H1 (cell line): Measurements from ENCODE around the gene MBNL1. TPM values are rescaled to one million over a fixed set of nuclear protein-coding genes. Genes with fewer than 3 reads are reported as not detected.

Experiments
- CTCF ChIA-PET: fragments of 300-600 bp; sonication (Branson Sonifier 250); formaldehyde crosslinking; loops from one replicate; lab custom pipeline; 2021; ENCODE audit not compliant: partially characterized antibody; lab: Charles Lee
- POLR2A ChIA-PET: fragments of 300-600 bp; sonication (Branson Sonifier 250); formaldehyde crosslinking; loops from one replicate; lab custom pipeline; 2021; ENCODE audit warnings: inconsistent platforms; ENCODE audit not compliant: partially characterized antibody; lab: Charles Lee
- DNase-seq, 2 experiments: peaks; one replicate each; pipeline versions ENCODE4 v3.0.0 to v3.0.0-alpha.2; 2010 to 2022; ENCODE audit warnings: low spot score in 2 of 2, low read depth in 1 of 2, mixed read lengths in 1 of 2
- FAIRE-seq: peaks from 2 replicates; lab custom pipeline; 2011; peaks lifted over from hg19 to GRCh38; lab: Jason Lieb, UNC
- H2AFZ ChIP-seq: 2 replicates; pipeline ENCODE4 v1.8.1; 2012; ENCODE audit warnings: low read length, inconsistent platforms
- H2AK5ac ChIP-seq: 2 replicates; pipeline ENCODE4 v1.6.1; 2013; ENCODE audit warnings: low read depth, low read length
- H2BK120ac ChIP-seq: replicated peaks from 2 replicates; pipeline ENCODE3; 2013; ENCODE audit warnings: low read depth, low read length, inconsistent platforms
- H2BK12ac ChIP-seq: 2 replicates; pipeline ENCODE4 v1.6.1; 2013; ENCODE audit warnings: low read depth, low read length
- H2BK15ac ChIP-seq: 2 replicates; pipeline ENCODE4 v1.6.1; 2013; ENCODE audit warnings: low read length
- H2BK20ac ChIP-seq: 2 replicates; pipeline ENCODE4 v1.6.1; 2013; ENCODE audit warnings: low read length
- H2BK5ac ChIP-seq: 2 replicates; pipeline ENCODE4 v1.6.1; 2013; ENCODE audit warnings: low read depth, low read length
- H3K14ac ChIP-seq: 2 replicates; pipeline ENCODE4 v1.6.1; 2013; ENCODE audit warnings: inconsistent platforms; ENCODE audit not compliant: insufficient read length
- H3K18ac ChIP-seq: 2 replicates; pipeline ENCODE4 v1.6.1; 2013; ENCODE audit warnings: low read length; ENCODE audit errors: extremely low read depth
- H3K23ac ChIP-seq: 2 replicates; pipeline ENCODE4 v1.6.1; 2013; ENCODE audit warnings: inconsistent platforms; ENCODE audit not compliant: insufficient read length
- H3K23me2 ChIP-seq: 2 replicates; pipeline ENCODE4 v1.6.1; 2013; ENCODE audit warnings: low read depth, low read length
- H3K27ac ChIP-seq: 2 replicates; pipeline ENCODE4 v1.6.1; 2011; ENCODE audit warnings: low read depth, low read length, inconsistent platforms
- H3K27me3 ChIP-seq, 4 experiments: replicated peaks in 1 of 4; 1 replicate in 1 of 4; 2 replicates in 3 of 4; pipeline versions ENCODE4 v1.6.1 to v1.8.1; 2011 to 2013; ENCODE audit warnings: low read length in 3 of 4, mild to moderate bottlenecking in 3 of 4, inconsistent platforms in 2 of 4, mixed read lengths in 2 of 4, moderate library complexity in 1 of 4; ENCODE audit not compliant: control insufficient read depth in 3 of 4, insufficient read depth in 3 of 4; ENCODE audit errors: extremely low read depth in 1 of 4
- H3K36me3 ChIP-seq, 4 experiments: 2 replicates each; pipeline versions ENCODE4 v1.6.1 to v1.8.1; 2011 to 2013; ENCODE audit warnings: mild to moderate bottlenecking in 4 of 4, low read length in 3 of 4, moderate library complexity in 2 of 4, control low read depth in 1 of 4, inconsistent platforms in 1 of 4; ENCODE audit not compliant: insufficient read depth in 4 of 4, control insufficient read depth in 2 of 4
- H3K4ac ChIP-seq: replicated peaks from 2 replicates; pipeline ENCODE3; 2013; ENCODE audit warnings: low read length, low read depth, mixed read lengths, inconsistent platforms; ENCODE audit not compliant: insufficient read length
- H3K4me1 ChIP-seq, 4 experiments: replicated peaks in 1 of 4; 1 replicate in 1 of 4; 2 replicates in 3 of 4; pipeline versions ENCODE4 v1.6.1 to v1.8.1; 2011 to 2013; ENCODE audit warnings: low read length in 3 of 4, inconsistent platforms in 2 of 4, mixed read lengths in 1 of 4; ENCODE audit not compliant: insufficient read depth in 4 of 4, control insufficient read depth in 3 of 4
- H3K4me2 ChIP-seq, 2 experiments: 2 replicates each; pipeline versions ENCODE4 v1.6.1 to v1.8.1; 2011 to 2013; ENCODE audit warnings: low read depth in 2 of 2, low read length in 2 of 2, control low read depth in 1 of 2, inconsistent platforms in 1 of 2, mild to moderate bottlenecking in 1 of 2; ENCODE audit not compliant: insufficient read depth in 1 of 2
- H3K4me3 ChIP-seq, 4 experiments: fragments of 200-600, 300-600 bp in 1 of 4; sonication (generic), shearing (Covaris generic), sonication (Bioruptor Twin) in 1 of 4; 2 replicates each; pipeline versions ENCODE4 v1.5.1 to v1.8.1; 2011 to 2016; ENCODE audit warnings: low read length in 4 of 4, low read depth in 3 of 4, control low read depth in 2 of 4, inconsistent platforms in 2 of 4, mild to moderate bottlenecking in 2 of 4, mixed read lengths in 1 of 4, moderate library complexity in 1 of 4; ENCODE audit not compliant: insufficient read depth in 2 of 4; ENCODE audit errors: extremely low read depth in 1 of 4
- H3K56ac ChIP-seq: replicated peaks from 2 replicates; pipeline ENCODE3; 2013; ENCODE audit warnings: low read depth, mild to moderate bottlenecking, mixed read lengths, low read length, inconsistent platforms; ENCODE audit not compliant: insufficient read length
- H3K79me1 ChIP-seq: 2 replicates; pipeline ENCODE4 v1.6.1; 2013; ENCODE audit warnings: low read depth, low read length, control low read depth
- H3K79me2 ChIP-seq, 2 experiments: 2 replicates each; pipeline versions ENCODE4 v1.6.1 to v1.8.1; 2012 to 2013; ENCODE audit warnings: low read length in 2 of 2, mild to moderate bottlenecking in 2 of 2, inconsistent platforms in 1 of 2; ENCODE audit not compliant: insufficient read depth in 2 of 2, control insufficient read depth in 1 of 2
- H3K9ac ChIP-seq, 4 experiments: replicated peaks in 1 of 4; 1 replicate in 1 of 4; 2 replicates in 3 of 4; pipeline versions ENCODE4 v1.6.1 to v1.8.1; 2011 to 2013; ENCODE audit warnings: low read depth in 3 of 4, low read length in 3 of 4, control low read depth in 2 of 4, mild to moderate bottlenecking in 2 of 4, moderate library complexity in 2 of 4, inconsistent platforms in 1 of 4; ENCODE audit errors: extremely low read depth in 1 of 4
- H3K9me3 ChIP-seq, 2 experiments: 2 replicates each; pipeline versions ENCODE4 v1.6.1 to v1.8.1; 2012 to 2013; ENCODE audit warnings: mild to moderate bottlenecking in 2 of 2, moderate library complexity in 2 of 2, control low read depth in 1 of 2, inconsistent platforms in 1 of 2, low read depth in 1 of 2, low read length in 1 of 2, mixed read lengths in 1 of 2; ENCODE audit not compliant: insufficient read depth in 2 of 2
- H4K20me1 ChIP-seq, 2 experiments: replicated peaks in 1 of 2; 2 replicates each; pipeline versions ENCODE3 to v1.8.1; 2011 to 2013; ENCODE audit warnings: inconsistent platforms in 2 of 2, low read length in 2 of 2, mild to moderate bottlenecking in 1 of 2; ENCODE audit not compliant: insufficient read depth in 2 of 2, control insufficient read depth in 1 of 2
- H4K5ac ChIP-seq: 2 replicates; pipeline ENCODE4 v1.6.1; 2013; ENCODE audit warnings: low read length, low read depth, mixed read lengths, inconsistent platforms; ENCODE audit not compliant: insufficient read length
- H4K8ac ChIP-seq: 2 replicates; pipeline ENCODE4 v1.8.0; 2013; ENCODE audit warnings: mild to moderate bottlenecking, moderate library complexity, low read length, inconsistent platforms; ENCODE audit not compliant: insufficient read depth; ENCODE audit errors: extremely low read depth
- H4K91ac ChIP-seq: replicated peaks from 2 replicates; pipeline ENCODE3; 2013; ENCODE audit warnings: low read length, mixed read lengths, inconsistent platforms; ENCODE audit not compliant: insufficient read length
- CBX5 ChIP-seq: fragments of 300-800, 300-1000 bp; sonication (generic); IDR thresholded peaks from 2 replicates; pipeline ENCODE4 v1.7.1; 2016; ENCODE audit warnings: antibody characterized with exemption, low read length, low read depth
- CBX8 ChIP-seq: fragments of 300-800, 300-1000 bp; sonication (generic); IDR thresholded peaks from 2 replicates; pipeline ENCODE4 v1.7.1; 2016; ENCODE audit warnings: low read depth, low read length, borderline replicate concordance
- EGR1 ChIP-seq: IDR thresholded peaks from 2 replicates; pipeline ENCODE4 v1.6.1; 2011; ENCODE audit warnings: low read depth, low read length, borderline replicate concordance
- GTF2F1 ChIP-seq: IDR thresholded peaks from 2 replicates; pipeline ENCODE4 v1.6.1; 2012; ENCODE audit warnings: low read depth, low read length, improper control_type of control experiment, borderline replicate concordance
- NRF1 ChIP-seq: IDR thresholded peaks from 2 replicates; pipeline ENCODE4 v1.6.1; 2011; ENCODE audit warnings: mild to moderate bottlenecking, low read depth, low read length, improper control_type of control experiment
- RAD21 ChIP-seq, 2 experiments: IDR thresholded peaks in 1 of 2; conservative IDR thresholded peaks in 1 of 2; 2 replicates each; pipeline ENCODE4 v1.6.1; 2011; ENCODE audit warnings: low read depth in 2 of 2, low read length in 2 of 2, improper control_type of control experiment in 1 of 2, inconsistent platforms in 1 of 2, mild to moderate bottlenecking in 1 of 2, moderate library complexity in 1 of 2
- RXRA ChIP-seq: IDR thresholded peaks from 2 replicates; pipeline ENCODE4 v1.6.1; 2011; ENCODE audit warnings: low read depth, mild to moderate bottlenecking, low read length, moderate library complexity; ENCODE audit not compliant: insufficient read depth
- SRF ChIP-seq: IDR thresholded peaks from 2 replicates; pipeline ENCODE4 v1.6.1; 2011; ENCODE audit warnings: mild to moderate bottlenecking, low read depth, low read length, moderate library complexity
- USF2 ChIP-seq: IDR thresholded peaks from 2 replicates; pipeline ENCODE4 v1.6.1; 2011; ENCODE audit warnings: low read length, improper control_type of control experiment
- WGBS, 2 experiments: shearing (Covaris generic) in 1 of 2; methylation state at CpG; one replicate each; pipeline versions ENCODE4 v1.1.6 to v1.1.7; 2013 to 2015; ENCODE audit warnings: low lambda C conversion rate in 2 of 2, mixed read lengths in 2 of 2, inconsistent platforms in 1 of 2, low coverage in 1 of 2, missing lambda C conversion rate in 1 of 2; ENCODE audit not compliant: insufficient replicate concordance in 2 of 2, insufficient coverage in 1 of 2, insufficient read length in 1 of 2; ENCODE audit errors: extremely low coverage in 1 of 2, missing lambda C conversion rate in 1 of 2; 5-methylcytosine and 5-hydroxymethylcytosine counted together
- polyA plus RNA-seq, 7 experiments: library from polyadenylated mRNA; depleted of rRNA in 3 of 7; stranded (reverse) in 5 of 7; unstranded in 2 of 7; fragments of >200 nt in 5 of 7; fragments of 200-250 nt in 2 of 7; gene quantifications; 1 replicate in 5 of 7; 2 replicates in 1 of 7; 4 replicates in 1 of 7; pipeline versions ENCODE4 v1.2.1 to v1.2.3, GENCODE V29; 2011 to 2013; ENCODE audit warnings: missing spikeins in 2 of 7, mixed read lengths in 2 of 7
- total RNA-seq: library from RNA; stranded (reverse); fragmentation: NEBNext Ultra II Directional; extraction: Animal tissue kit (Norgen Biotek cat#: 25700); gene quantifications from 2 replicates; pipeline ENCODE4 v1.2.1, GENCODE V29; 2021

MBNL1 gene
- total and polyA plus RNA-seq, 2 of the 8 experiments (the other 6 are each of a cell fraction or from before 2014, with no cell fraction given): 5.0 to 16.4 TPM

- no peak overlapping the region for H3K14ac ChIP-seq
- H2BK12ac ChIP-seq: no peak overlapping the region
- no peaks in the 10 kb centered on the region for H3K9me3 ChIP-seq
- no peak overlapping the region for H2BK5ac ChIP-seq
- H3K4me1 ChIP-seq: peaks cover 0 to 8% (median 3%) of the 10 kb centered on the region in 4 experiments; a peak in 3 of 7 replicates
- ChIA-PET CTCF (interaction anchor here (0.8 kb wide), 1 partner anchor 42 kb away, joined by 4 read pairs; no protein-coding TSS in a partner anchor), POLR2A (interaction anchor here (0.7 kb wide), 1 partner anchor 12 kb away, joined by 4 read pairs; no protein-coding TSS in a partner anchor)
- DNase-seq (no peak), FAIRE-seq (no peak)
- no peak overlapping the region for H3K23ac ChIP-seq
- no peak overlapping the region for H2BK120ac ChIP-seq
- H4K20me1 ChIP-seq: peaks cover 0 to 1% of the 10 kb centered on the region in 2 experiments
- no peak overlapping the region for H2AFZ ChIP-seq
- no peak overlapping the region for H2BK15ac ChIP-seq
- H3K36me3 ChIP-seq: no peaks in the 10 kb centered on the region
- no peaks in the 10 kb centered on the region for H3K79me1 ChIP-seq
- no peak overlapping the region for H3K18ac ChIP-seq
- no peak overlapping the region for H4K91ac ChIP-seq
- H3K23me2 ChIP-seq: no peaks in the 10 kb centered on the region
- peaks cover 0 to 43% of the 10 kb centered on the region in 2 experiments; a peak in 2 of 4 replicates for H3K79me2 ChIP-seq
- whole genome bisulfite sequencing, 2 experiments: 94% methylated on average over 3 of the region's 3 CpGs; no CpG with 5 or more reads in 1 of the 2 experiments
- no peak overlapping the region for H4K8ac ChIP-seq
- no peak overlapping the region for H3K56ac ChIP-seq
- H3K27me3 ChIP-seq: no peaks in the 10 kb centered on the region
- H3K4me3 ChIP-seq: no peak overlapping the region
- H3K4ac ChIP-seq: no peak overlapping the region
- H4K5ac ChIP-seq: no peak overlapping the region
- H3K27ac ChIP-seq: no peak overlapping the region
- H2BK20ac ChIP-seq: no peak overlapping the region
- H2AK5ac ChIP-seq: no peak overlapping the region
- peak overlapping the region in 1 of 4 experiments; percentile 34; a peak in 1 of 7 replicates for H3K9ac ChIP-seq
- no peak overlapping the region for H3K4me2 ChIP-seq
- TF ChIP-seq GTF2F1 (no peak), CBX5 (no peak), SRF (no peak), EGR1 (no peak), NRF1 (no peak), RAD21 (IDR thresholded peaks at IDR 0.05 in 1 of 2, conservative IDR thresholded peaks at IDR 0.05 in 1 of 2; ENCODE audit: low read depth in 2 of 2, low read length in 2 of 2) (no peak), USF2 (no peak), RXRA (no peak), CBX8 (no peak)
Observed at GRCh38 chr3:152405915-152406802, 137.4 kb downstream of the MBNL1 start.
